DND-41 (cell line): Measurements from ENCODE around the gene WWP2.
A peak's percentile ranks its signal among the peaks of the same experiment; 100 is the strongest.

Experiments
- ATAC-seq: fragments of 200-7000 bp; cut with Tn5 transposase; 3 replicates; pipeline ENCODE4 v1.9.1; 2021; ENCODE audit warnings: low read depth; ENCODE audit not compliant: insufficient read depth
- DNase-seq: peaks from one replicate; pipeline ENCODE4 v3.0.0-alpha.2; 2020
- H2AFZ ChIP-seq: 2 replicates; pipeline ENCODE4 v1.6.0; 2012; ENCODE audit warnings: low read depth, low read length
- H3K27ac ChIP-seq: 2 replicates; pipeline ENCODE4 v1.5.1; 2012; ENCODE audit warnings: low read length, inconsistent platforms
- H3K27me3 ChIP-seq: fragments of 200-600 bp; sonication (generic); 2 replicates; pipeline ENCODE4 v1.6.0; 2012; ENCODE audit warnings: low read length, mild to moderate bottlenecking, inconsistent platforms; ENCODE audit not compliant: insufficient read depth, poor library complexity
- H3K36me3 ChIP-seq: 2 replicates; pipeline ENCODE4 v1.5.1; 2012; ENCODE audit warnings: low read length, inconsistent platforms; ENCODE audit not compliant: insufficient read depth
- H3K4me1 ChIP-seq: 2 replicates; pipeline ENCODE4 v1.5.1; 2012; ENCODE audit warnings: mild to moderate bottlenecking, low read length; ENCODE audit not compliant: insufficient read depth
- H3K4me2 ChIP-seq: 2 replicates; pipeline ENCODE4 v1.6.0; 2012; ENCODE audit warnings: mild to moderate bottlenecking, moderate library complexity, low read length, inconsistent platforms; ENCODE audit not compliant: insufficient read depth
- H3K4me3 ChIP-seq, 2 experiments: fragments of 200-600 bp in 1 of 2; shearing (Covaris generic) in 1 of 2; 2 replicates each; pipeline ENCODE4 v1.5.1; 2012 to 2016; ENCODE audit warnings: inconsistent platforms in 2 of 2, low read length in 2 of 2, mild to moderate bottlenecking in 2 of 2, low read depth in 1 of 2, moderate library complexity in 1 of 2
- H3K79me2 ChIP-seq: 2 replicates; pipeline ENCODE4 v1.6.0; 2012; ENCODE audit warnings: low read length, inconsistent platforms; ENCODE audit not compliant: insufficient read depth
- H3K9ac ChIP-seq: 2 replicates; pipeline ENCODE4 v1.6.0; 2012; ENCODE audit warnings: low read depth, mild to moderate bottlenecking, inconsistent platforms, low read length, moderate library complexity
- H3K9me3 ChIP-seq: 2 replicates; pipeline ENCODE4 v1.5.1; 2012; ENCODE audit warnings: low read length, moderate library complexity, mild to moderate bottlenecking, inconsistent platforms; ENCODE audit not compliant: insufficient read depth, severe bottlenecking
- H4K20me1 ChIP-seq: 2 replicates; pipeline ENCODE4 v1.6.0; 2012; ENCODE audit warnings: low read length; ENCODE audit not compliant: insufficient read depth
- CTCF ChIP-seq: IDR thresholded peaks from 2 replicates; pipeline ENCODE4 v1.5.1; 2012; ENCODE audit warnings: borderline replicate concordance, low read length, moderate library complexity, mild to moderate bottlenecking; ENCODE audit not compliant: poor library complexity, severe bottlenecking; ENCODE audit errors: extremely low read depth
- EZH2 ChIP-seq: IDR thresholded peaks from 3 replicates; pipeline ENCODE4 v1.6.1; 2012; ENCODE audit warnings: borderline replicate concordance, low read depth, mild to moderate bottlenecking, moderate library complexity, low read length, inconsistent platforms; ENCODE audit not compliant: severe bottlenecking

Gene WWP2

GRCh38 chr16:69763599-69763942 lies 1.4 kb downstream of the WWP2 start:
- H3K27ac ChIP-seq, result no peak overlapping the region
- no peak for TF ChIP-seq EZH2
- TF ChIP-seq CTCF, result no peak
- H3K9me3 ChIP-seq, result no peaks in the 10 kb centered on the region
- no peak overlapping the region for H3K9ac ChIP-seq
- H3K4me2 ChIP-seq, result peak overlapping the region; percentile 79; the same call in 1 of the 2 replicates
- no peak overlapping the region for H3K4me3 ChIP-seq
- H3K36me3 ChIP-seq, result no peaks in the 10 kb centered on the region
- DNase-seq, result no peak
- peaks cover 24% of the 10 kb centered on the region for H3K4me1 ChIP-seq
- H3K79me2 ChIP-seq, result peaks cover 8% of the 10 kb centered on the region; the same call in 1 of the 2 replicates
- ATAC-seq, result no peak
- H2AFZ ChIP-seq, result no peak overlapping the region
- no peaks in the 10 kb centered on the region for H3K27me3 ChIP-seq
- no peaks in the 10 kb centered on the region for H4K20me1 ChIP-seq

- H3K4me3 ChIP-seq, result no peak overlapping the region
- no peaks in the 10 kb centered on the region for H3K9me3 ChIP-seq
- no peak for TF ChIP-seq CTCF
- no peak for TF ChIP-seq EZH2
- H3K36me3 ChIP-seq, result no peaks in the 10 kb centered on the region
- H2AFZ ChIP-seq, result no peak overlapping the region
- peaks cover 11% of the 10 kb centered on the region; the same call in 1 of the 2 replicates for H3K79me2 ChIP-seq
- H4K20me1 ChIP-seq, result no peaks in the 10 kb centered on the region
- H3K27me3 ChIP-seq, result no peaks in the 10 kb centered on the region
- no peak overlapping the region for H3K9ac ChIP-seq
- no peak for ATAC-seq
- DNase-seq, result no peak
- no peak overlapping the region for H3K4me2 ChIP-seq
- H3K27ac ChIP-seq, result no peak overlapping the region
- H3K4me1 ChIP-seq, result peaks cover 13% of the 10 kb centered on the region
Observed at GRCh38 chr16:69767459-69768229, 5.5 kb downstream of the WWP2 start.

GRCh38 chr16:69768666-69769065 lies 6.5 kb downstream of the WWP2 start:
- H3K36me3 ChIP-seq, result no peaks in the 10 kb centered on the region
- H3K27me3 ChIP-seq, result no peaks in the 10 kb centered on the region
- H3K4me1 ChIP-seq, result peaks cover 3% of the 10 kb centered on the region; the same call in 1 of the 2 replicates
- no peak overlapping the region for H2AFZ ChIP-seq
- no peak overlapping the region for H3K27ac ChIP-seq
- no peak overlapping the region for H3K4me2 ChIP-seq
- DNase-seq (no peak), ATAC-seq (no peak)
- TF ChIP-seq EZH2 (no peak), CTCF (no peak)
- no peaks in the 10 kb centered on the region for H4K20me1 ChIP-seq
- peaks cover 14% of the 10 kb centered on the region; the same call in 1 of the 2 replicates for H3K79me2 ChIP-seq
- no peaks in the 10 kb centered on the region for H3K9me3 ChIP-seq
- no peak overlapping the region for H3K9ac ChIP-seq
- no peak overlapping the region for H3K4me3 ChIP-seq

GRCh38 chr16:69769404-69769803 lies 7.3 kb downstream of the WWP2 start:
- H3K9ac ChIP-seq, result no peak overlapping the region
- H3K27ac ChIP-seq, result no peak overlapping the region
- no peaks in the 10 kb centered on the region for H3K4me1 ChIP-seq
- H3K4me3 ChIP-seq, result no peak overlapping the region
- H2AFZ ChIP-seq, result no peak overlapping the region
- H3K27me3 ChIP-seq, result no peaks in the 10 kb centered on the region
- ATAC-seq (no peak), DNase-seq (no peak)
- no peaks in the 10 kb centered on the region for H3K9me3 ChIP-seq
- H3K36me3 ChIP-seq, result no peaks in the 10 kb centered on the region
- H4K20me1 ChIP-seq, result no peaks in the 10 kb centered on the region
- H3K4me2 ChIP-seq, result no peak overlapping the region
- TF ChIP-seq EZH2, result no peak
- TF ChIP-seq CTCF, result no peak
- H3K79me2 ChIP-seq, result peaks cover 10% of the 10 kb centered on the region; the same call in 1 of the 2 replicates
